Suprapubic skin (tissue), 4 donors: ENCODE results near the gene C11orf91.
A peak's percentile ranks its signal among the peaks of the same experiment; 100 is the strongest.

ENCODE experiments used
- CTCF ChIP-seq, 2 donors: fragments of 200-600 bp in 1 of 2; fragments of 450-650 bp in 1 of 2; sonication (generic) in 1 of 2; IDR thresholded peaks; one replicate each; pipeline ENCODE4 v1.5.1; 2016 to 2019; ENCODE audit warnings: antibody characterized with exemption in 2 of 2, mild to moderate bottlenecking in 1 of 2, moderate library complexity in 1 of 2
- EP300 ChIP-seq: sonication (generic); formaldehyde crosslinking; IDR thresholded peaks from one replicate; pipeline ENCODE4 v1.6.1; 2017; ENCODE audit warnings: antibody characterized with exemption
- POLR2A ChIP-seq, 2 donors: fragments of 450-650 bp; IDR thresholded peaks; one replicate each; pipeline ENCODE4 v1.6.1; 2017; ENCODE audit warnings: antibody characterized with exemption in 2 of 2, mild to moderate bottlenecking in 2 of 2, moderate library complexity in 2 of 2
- POLR2AphosphoS5 ChIP-seq, 3 donors: sonication (generic); formaldehyde crosslinking; IDR thresholded peaks; one replicate each; pipeline ENCODE4 v1.6.1; 2017; ENCODE audit warnings: antibody characterized with exemption in 3 of 3

- TF ChIP-seq POLR2AphosphoS5 (IDR thresholded peaks at IDR 0.05): peak; percentile 61 to 81 (median 71)
- peak; percentile 70 to 92 for TF ChIP-seq POLR2A (IDR thresholded peaks at IDR 0.05)
- no peak for TF ChIP-seq EP300
- no peak for TF ChIP-seq CTCF (IDR thresholded peaks at IDR 0.05)
These were observed 35.7 kb upstream of the C11orf91 start, which contains the start of gene CD59 for GRCh38 chr11:33736148-33736812.
